Panc1 (cell line): ENCODE results near the gene TTLL12. TPM values are rescaled to one million over a fixed set of nuclear protein-coding genes. Genes with fewer than 3 reads are reported as not detected.

Source experiments
- ATAC-seq: fragments of 200-7000 bp; cut with Tn5 transposase; 2 replicates; pipeline ENCODE4 v1.9.1; 2020; ENCODE audit warnings: mild to moderate bottlenecking, moderate library complexity
- BruUV-seq: library from RNA; stranded (reverse); fragments of 400-500 nt; replicated peaks from 2 replicates; lab custom pipeline; 2021; lab: Mats Ljungman, UMichigan
- CTCF ChIA-PET: fragments of 300-600 bp; sonication (Branson Sonifier 250); formaldehyde crosslinking; loops from one replicate; lab custom pipeline; 2022; ENCODE audit warnings: antibody characterized with exemption; lab: Charles Lee
- POLR2A ChIA-PET: fragments of 300-600 bp; sonication (Branson Sonifier 250); formaldehyde crosslinking; loops from one replicate; lab custom pipeline; 2022; ENCODE audit warnings: antibody characterized with exemption; lab: Charles Lee
- DNase-seq: peaks from one replicate; pipeline ENCODE4 v3.0.0-alpha.2; 2010; ENCODE audit warnings: low read depth, low spot score
- H3K27ac ChIP-seq: 2 replicates; pipeline ENCODE4 v1.5.1; 2011; ENCODE audit warnings: mild to moderate bottlenecking, low read length, inconsistent platforms
- H3K27me3 ChIP-seq: fragments of 200-500 bp; sonication (Bioruptor generic); 2 replicates; pipeline ENCODE4 v1.6.0; 2014; ENCODE audit warnings: low read length, inconsistent platforms; ENCODE audit not compliant: control insufficient read depth, insufficient read depth
- H3K36me3 ChIP-seq: fragments of 200-500 bp; sonication (Bioruptor generic); 2 replicates; pipeline ENCODE4 v1.5.1; 2014; ENCODE audit warnings: inconsistent platforms, mild to moderate bottlenecking, low read length, moderate library complexity; ENCODE audit not compliant: control insufficient read depth, insufficient read depth
- H3K4me1 ChIP-seq: 2 replicates; pipeline ENCODE4 v1.5.1; 2011; ENCODE audit warnings: inconsistent platforms, mild to moderate bottlenecking, low read length, moderate library complexity; ENCODE audit not compliant: control insufficient read depth, insufficient read depth
- H3K4me3 ChIP-seq, 2 experiments: 2 replicates each; pipeline ENCODE4 v1.5.1; 2011 to 2012; ENCODE audit warnings: low read depth in 2 of 2, low read length in 2 of 2, mild to moderate bottlenecking in 2 of 2, inconsistent platforms in 1 of 2, moderate library complexity in 1 of 2
- H3K9me3 ChIP-seq: fragments of 200-500 bp; sonication (Bioruptor generic); 2 replicates; pipeline ENCODE4 v1.5.1; 2014; ENCODE audit warnings: low read depth, mild to moderate bottlenecking, inconsistent platforms, low read length, moderate library complexity; ENCODE audit not compliant: control insufficient read depth, insufficient read depth
- CTCF ChIP-seq: fragments of 450-650 bp; IDR thresholded peaks from 2 replicates; pipeline ENCODE4 v1.5.1; 2017; ENCODE audit warnings: mild to moderate bottlenecking
- POLR2AphosphoS5 ChIP-seq: IDR thresholded peaks from 2 replicates; pipeline ENCODE4 v1.6.1; 2012; ENCODE audit warnings: mild to moderate bottlenecking, low read depth, low read length, moderate library complexity
- SIN3A ChIP-seq: IDR thresholded peaks from 2 replicates; pipeline ENCODE4 v1.6.1; 2012; ENCODE audit warnings: low read depth, mild to moderate bottlenecking, low read length, moderate library complexity, borderline replicate concordance; ENCODE audit not compliant: insufficient read depth
- TCF7L2 ChIP-seq: IDR thresholded peaks from 2 replicates; pipeline ENCODE4 v1.6.1; 2011; ENCODE audit warnings: mild to moderate bottlenecking, low read depth, low read length, inconsistent platforms
- in situ Hi-C: cut with HindIII; loops from 2 replicates; pipeline ENCODE4 v1.10.0; 2016; ENCODE audit warnings: low sequenced_read_pairs, low pct_unique_long_range_greater_than_20kb
- intact Hi-C: fragments of 100-400 bp; cut with micrococcal nuclease; formaldehyde crosslinking; loops from one replicate; pipeline ENCODE4 v1.10.0; 2022; ENCODE audit not compliant: unreplicated experiment
- total RNA-seq: library from RNA; stranded (reverse); gene quantifications from one replicate; pipeline ENCODE4 v1.2.1, GENCODE V29; 2021; ENCODE audit not compliant: unreplicated experiment
- TF ChIP-seq, protein P1 (sequence below), 2 experiments: IDR thresholded peaks; 2 replicates each; pipeline ENCODE4 v1.6.1; 2011 to 2012; ENCODE audit warnings: low read depth in 2 of 2, control low read depth in 1 of 2, low read length in 1 of 2, mild to moderate bottlenecking in 1 of 2, moderate library complexity in 1 of 2; ENCODE audit not compliant: insufficient read depth in 1 of 2

Gene TTLL12
- total RNA-seq, 1 experiment from 2014 or later, result 26.3 TPM

DNA sequence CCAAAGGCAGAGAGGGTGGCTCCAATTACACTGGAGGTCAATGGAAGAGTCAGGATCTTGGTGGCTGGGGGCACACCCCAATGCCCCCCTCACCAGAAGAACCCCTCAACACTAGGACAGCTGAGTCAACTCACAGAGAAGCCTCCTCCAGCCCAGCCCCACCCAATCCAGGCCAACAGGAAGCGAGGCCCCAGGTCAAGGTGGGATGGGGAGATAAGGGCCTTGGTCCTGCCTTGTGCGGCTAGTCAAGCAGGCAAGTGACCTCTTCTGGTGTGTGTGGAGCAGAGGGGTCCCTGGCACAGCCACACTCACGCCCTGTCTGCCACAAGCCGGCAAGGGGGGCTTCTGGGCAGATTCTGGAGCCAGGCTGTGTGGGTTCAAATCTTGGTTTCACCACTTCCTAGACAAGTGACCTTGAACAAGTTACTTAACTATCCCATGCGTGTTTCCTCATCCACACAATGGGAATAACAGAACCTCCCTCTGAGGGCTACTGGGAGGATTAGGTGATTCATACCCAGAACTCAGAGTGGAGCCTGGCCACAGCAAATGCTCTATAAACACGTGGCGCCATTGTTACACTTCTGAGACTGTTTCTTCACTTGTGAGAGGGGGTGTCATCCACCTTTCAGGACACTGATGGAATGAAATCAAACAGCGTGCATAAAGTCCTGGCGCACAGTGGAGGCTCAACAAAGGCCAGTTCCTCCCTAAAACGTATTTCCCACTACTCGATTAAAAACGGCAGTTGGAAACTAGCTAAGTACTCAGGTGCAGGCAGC lies 3.2 kb downstream of the TTLL12 start:
- POLR2A ChIA-PET, result interaction anchor here (0.5 to 0.6 kb wide), 2 partner anchors 13 to 124 kb away, joined by 5 to 6 read pairs; no protein-coding TSS in a partner anchor
- TSS peak; percentile 60 for BruUV-seq
- in situ Hi-C loops, result no loop called here
- Histone ChIP-seq H3K36me3 (peaks cover 3% of the 10 kb centered on the region; the same call in 1 of the 2 replicates), H3K4me1 (peaks cover 4% of the 10 kb centered on the region), H3K9me3 (no peaks in the 10 kb centered on the region), H3K4me3 (no peak overlapping the region), H3K27ac (no peak overlapping the region), H3K27me3 (no peaks in the 10 kb centered on the region)
- no peak for DNase-seq
- intact Hi-C loops, result no loop called here
- ATAC-seq, result no peak
- CTCF ChIA-PET, result no interaction called here
- TF ChIP-seq POLR2AphosphoS5 (no peak), TCF7L2 (no peak)

DNA sequence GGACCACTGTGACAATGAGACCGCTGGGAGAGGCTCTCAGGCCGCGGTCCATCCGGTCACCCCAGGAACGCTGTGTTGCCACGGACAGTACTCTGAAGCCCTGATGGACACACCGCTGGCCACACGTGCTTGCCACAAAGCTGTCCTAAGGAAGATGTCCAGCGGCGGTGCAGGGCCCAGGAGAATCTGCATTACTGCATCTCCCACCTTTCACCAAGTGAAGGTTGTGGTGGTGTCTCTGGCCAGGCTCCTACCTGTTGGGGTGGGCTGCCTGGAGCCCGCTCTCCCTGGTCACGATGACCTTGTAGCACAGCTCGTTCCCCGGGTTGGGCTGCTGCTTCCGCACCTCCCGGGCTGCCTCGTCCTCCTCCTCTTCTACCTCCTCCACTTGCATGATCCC lies 4.2 kb downstream of the TTLL12 start:
- intact Hi-C loops (no loop called here), in situ Hi-C loops (no loop called here)
- Histone ChIP-seq H3K27ac (no peak overlapping the region), H3K27me3 (no peaks in the 10 kb centered on the region), H3K4me1 (peaks cover 4% of the 10 kb centered on the region), H3K36me3 (peaks cover 3% of the 10 kb centered on the region; the same call in 1 of the 2 replicates), H3K4me3 (no peak overlapping the region), H3K9me3 (no peaks in the 10 kb centered on the region)
- DNase-seq (no peak), ATAC-seq (no peak)
- POLR2A ChIA-PET, result no interaction called here
- TF ChIP-seq POLR2AphosphoS5 (no peak), SIN3A (no peak), CTCF (no peak), TCF7L2 (no peak)
- TF ChIP-seq, protein P1, sequence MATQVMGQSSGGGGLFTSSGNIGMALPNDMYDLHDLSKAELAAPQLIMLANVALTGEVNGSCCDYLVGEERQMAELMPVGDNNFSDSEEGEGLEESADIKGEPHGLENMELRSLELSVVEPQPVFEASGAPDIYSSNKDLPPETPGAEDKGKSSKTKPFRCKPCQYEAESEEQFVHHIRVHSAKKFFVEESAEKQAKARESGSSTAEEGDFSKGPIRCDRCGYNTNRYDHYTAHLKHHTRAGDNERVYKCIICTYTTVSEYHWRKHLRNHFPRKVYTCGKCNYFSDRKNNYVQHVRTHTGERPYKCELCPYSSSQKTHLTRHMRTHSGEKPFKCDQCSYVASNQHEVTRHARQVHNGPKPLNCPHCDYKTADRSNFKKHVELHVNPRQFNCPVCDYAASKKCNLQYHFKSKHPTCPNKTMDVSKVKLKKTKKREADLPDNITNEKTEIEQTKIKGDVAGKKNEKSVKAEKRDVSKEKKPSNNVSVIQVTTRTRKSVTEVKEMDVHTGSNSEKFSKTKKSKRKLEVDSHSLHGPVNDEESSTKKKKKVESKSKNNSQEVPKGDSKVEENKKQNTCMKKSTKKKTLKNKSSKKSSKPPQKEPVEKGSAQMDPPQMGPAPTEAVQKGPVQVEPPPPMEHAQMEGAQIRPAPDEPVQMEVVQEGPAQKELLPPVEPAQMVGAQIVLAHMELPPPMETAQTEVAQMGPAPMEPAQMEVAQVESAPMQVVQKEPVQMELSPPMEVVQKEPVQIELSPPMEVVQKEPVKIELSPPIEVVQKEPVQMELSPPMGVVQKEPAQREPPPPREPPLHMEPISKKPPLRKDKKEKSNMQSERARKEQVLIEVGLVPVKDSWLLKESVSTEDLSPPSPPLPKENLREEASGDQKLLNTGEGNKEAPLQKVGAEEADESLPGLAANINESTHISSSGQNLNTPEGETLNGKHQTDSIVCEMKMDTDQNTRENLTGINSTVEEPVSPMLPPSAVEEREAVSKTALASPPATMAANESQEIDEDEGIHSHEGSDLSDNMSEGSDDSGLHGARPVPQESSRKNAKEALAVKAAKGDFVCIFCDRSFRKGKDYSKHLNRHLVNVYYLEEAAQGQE (IDR thresholded peaks at IDR 0.05; ENCODE audit: insufficient read depth in 1 of 2, low read depth in 2 of 2, low read length in 1 of 2), result no peak
- CTCF ChIA-PET, result no interaction called here
- BruUV-seq, result no TSS peak

DNA sequence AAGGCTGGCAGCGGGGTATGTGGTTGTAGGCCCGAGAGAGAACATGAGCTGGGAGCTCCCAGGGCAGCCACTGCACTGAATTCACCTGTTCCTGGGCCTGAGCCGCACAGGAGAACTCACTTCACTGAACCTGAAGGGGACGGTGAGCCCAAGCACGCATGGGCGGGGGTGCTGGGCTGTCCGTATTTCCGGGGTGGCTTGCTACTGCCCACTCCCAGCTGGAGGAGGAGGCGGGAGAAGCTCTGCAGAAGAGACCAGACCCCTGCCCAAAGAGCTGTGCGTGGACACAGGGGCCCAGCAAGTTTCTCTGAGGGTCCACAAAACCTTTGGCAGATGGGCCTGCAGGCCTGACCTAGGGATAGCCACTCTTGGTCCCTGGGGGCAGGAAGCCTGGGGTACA lies 4.8 kb downstream of the TTLL12 start:
- intact Hi-C loops (no loop called here), in situ Hi-C loops (no loop called here)
- ATAC-seq, result no peak
- DNase-seq, result no peak
- Histone ChIP-seq H3K27me3 (no peaks in the 10 kb centered on the region), H3K36me3 (peaks cover 3% of the 10 kb centered on the region; the same call in 1 of the 2 replicates), H3K9me3 (no peaks in the 10 kb centered on the region), H3K27ac (no peak overlapping the region), H3K4me3 (no peak overlapping the region), H3K4me1 (peaks cover 4% of the 10 kb centered on the region)
- TF ChIP-seq SIN3A, result no peak
- TF ChIP-seq POLR2AphosphoS5, result no peak
- TF ChIP-seq, protein P1 (IDR thresholded peaks at IDR 0.05; ENCODE audit: insufficient read depth in 1 of 2, low read depth in 2 of 2, low read length in 1 of 2), result no peak
- TF ChIP-seq CTCF, result no peak
- no peak for TF ChIP-seq TCF7L2
- POLR2A ChIA-PET, result no interaction called here
- BruUV-seq, result no TSS peak
- CTCF ChIA-PET, result no interaction called here
